WTC11 (cell line): ENCODE measurements around the gene ELMO1. TPM values are rescaled to one million over a fixed set of nuclear protein-coding genes. Genes with fewer than 3 reads are reported as not detected.

Source experiments
- ATAC-seq: fragments of 200-7000 bp; cut with Tn5 transposase; 2 replicates; pipeline ENCODE4 v1.10.0; 2021; ENCODE audit warnings: mild to moderate bottlenecking, moderate library complexity
- CTCF ChIA-PET: fragments of 300-600 bp; sonication (Branson Sonifier 250); formaldehyde crosslinking; loops from one replicate; lab custom pipeline; 2021; ENCODE audit warnings: antibody characterized with exemption; lab: Charles Lee
- POLR2A ChIA-PET: fragments of 350-600 bp; sonication (Branson Sonifier 250); formaldehyde crosslinking; loops from one replicate; lab custom pipeline; 2021; ENCODE audit warnings: antibody characterized with exemption; lab: Charles Lee
- DNase-seq: peaks from one replicate; pipeline ENCODE4 v3.0.0; 2021; ENCODE audit warnings: low spot score
- H3K27ac Mint-ChIP-seq: 2 replicates; pipeline ENCODE4 v1.8.0; 2021; ENCODE audit warnings: mixed read lengths
- H3K27me3 Mint-ChIP-seq: 2 replicates; pipeline ENCODE4 v1.8.0; 2021; ENCODE audit warnings: low read depth, mild to moderate bottlenecking, moderate library complexity, mixed read lengths
- H3K36me3 Mint-ChIP-seq: 2 replicates; pipeline ENCODE4 v1.8.0; 2021; ENCODE audit warnings: mixed read lengths
- H3K4me1 Mint-ChIP-seq: 2 replicates; pipeline ENCODE4 v1.8.0; 2022; ENCODE audit warnings: mixed read lengths
- H3K4me3 Mint-ChIP-seq: 2 replicates; pipeline ENCODE4 v1.8.0; 2021; ENCODE audit warnings: mild to moderate bottlenecking, moderate library complexity, mixed read lengths
- H3K9me3 Mint-ChIP-seq: 2 replicates; pipeline ENCODE4 v1.8.0; 2021; ENCODE audit warnings: mixed read lengths
- AFF4 ChIP-seq: sonication (generic); formaldehyde crosslinking; IDR thresholded peaks from 2 replicates; pipeline ENCODE4 v1.8.1; 2023; ENCODE audit warnings: mild to moderate bottlenecking, missing genetic modification reagents, borderline replicate concordance
- ATF1 ChIP-seq: sonication (generic); formaldehyde crosslinking; IDR thresholded peaks from 2 replicates; pipeline ENCODE4 v1.8.1; 2023; ENCODE audit warnings: mild to moderate bottlenecking, moderate library complexity, missing genetic modification reagents
- ATF6 ChIP-seq: sonication (generic); formaldehyde crosslinking; IDR thresholded peaks from 2 replicates; pipeline ENCODE4 v1.8.1; 2023; ENCODE audit warnings: mild to moderate bottlenecking, missing genetic modification reagents
- FOXJ3 ChIP-seq: sonication (generic); formaldehyde crosslinking; IDR thresholded peaks from 2 replicates; pipeline ENCODE4 v1.9.0; 2021; ENCODE audit warnings: missing genetic modification reagents, mild to moderate bottlenecking, borderline replicate concordance
- IRF2 ChIP-seq: sonication (generic); formaldehyde crosslinking; IDR thresholded peaks from 2 replicates; pipeline ENCODE4 v1.8.0; 2022; ENCODE audit warnings: low read depth, missing genetic modification reagents, borderline replicate concordance
- KAT7 ChIP-seq: sonication (generic); formaldehyde crosslinking; IDR thresholded peaks from 2 replicates; pipeline ENCODE4 v1.8.1; 2023; ENCODE audit warnings: missing genetic modification reagents, mild to moderate bottlenecking, borderline replicate concordance
- MYBL2 ChIP-seq: sonication (generic); formaldehyde crosslinking; IDR thresholded peaks from 2 replicates; pipeline ENCODE4 v1.8.1; 2023; ENCODE audit warnings: mild to moderate bottlenecking, moderate library complexity, missing genetic modification reagents
- NR2C2 ChIP-seq: sonication (generic); formaldehyde crosslinking; IDR thresholded peaks from 2 replicates; pipeline ENCODE4 v1.8.0; 2022; ENCODE audit warnings: mild to moderate bottlenecking, missing genetic modification reagents
- STAT6 ChIP-seq: sonication (generic); formaldehyde crosslinking; conservative IDR thresholded peaks from 2 replicates; pipeline ENCODE4 v1.8.1; 2023; ENCODE audit warnings: mild to moderate bottlenecking, low read depth, missing genetic modification reagents, moderate library complexity
- TCF7 ChIP-seq: sonication (generic); formaldehyde crosslinking; IDR thresholded peaks from 2 replicates; pipeline ENCODE4 v1.8.0; 2022; ENCODE audit warnings: mild to moderate bottlenecking, low read depth, missing genetic modification reagents, moderate library complexity
- TEAD1 ChIP-seq: sonication (generic); formaldehyde crosslinking; IDR thresholded peaks from 2 replicates; pipeline ENCODE4 v1.8.0; 2022; ENCODE audit warnings: mild to moderate bottlenecking, missing genetic modification reagents
- ZNF121 ChIP-seq: sonication (generic); formaldehyde crosslinking; IDR thresholded peaks from 2 replicates; pipeline ENCODE4 v1.8.0; 2023; ENCODE audit warnings: missing genetic modification reagents
- ZNF219 ChIP-seq: sonication (generic); formaldehyde crosslinking; IDR thresholded peaks from 2 replicates; pipeline ENCODE4 v1.8.0; 2023; ENCODE audit warnings: missing genetic modification reagents, mild to moderate bottlenecking, borderline replicate concordance
- ZNF416 ChIP-seq: fragments of 250-450 bp; sonication (Bioruptor Pico); IDR thresholded peaks from 2 replicates; pipeline ENCODE4 v1.9.0; 2021; ENCODE audit warnings: mild to moderate bottlenecking, inconsistent platforms
- ZNF423 ChIP-seq: fragments of 250-450 bp; sonication (Bioruptor Pico); IDR thresholded peaks from 2 replicates; pipeline ENCODE4 v2.1.2; 2022; ENCODE audit warnings: mild to moderate bottlenecking, moderate library complexity
- ZNF425 ChIP-seq: fragments of 250-450 bp; sonication (Bioruptor Pico); conservative IDR thresholded peaks from 2 replicates; pipeline ENCODE4 v1.9.0; 2021; ENCODE audit warnings: mild to moderate bottlenecking
- total RNA-seq: library from RNA; stranded (reverse); gene quantifications from 3 replicates; pipeline ENCODE4 v1.2.3, GENCODE V29; 2021
- TF ChIP-seq, protein P1 (sequence below): sonication (generic); formaldehyde crosslinking; IDR thresholded peaks from 2 replicates; pipeline ENCODE4 v1.8.1; 2023; ENCODE audit warnings: mild to moderate bottlenecking, moderate library complexity, missing genetic modification reagents
- TF ChIP-seq, protein P2 (sequence below): fragments of 250-450 bp; sonication (Bioruptor Pico); IDR thresholded peaks from 2 replicates; pipeline ENCODE4 v1.8.0; 2021; ENCODE audit warnings: mild to moderate bottlenecking

ELMO1 gene
- total RNA-seq, 1 experiment from 2014 or later = 19.4 TPM

GRCh38 chr7:36819639-36820038 lies 629.0 kb downstream of the ELMO1 start (continued):
- TF ChIP-seq AFF4 (CRISPR knock-in tag) (no peak), ZNF425 (CRISPR knock-in tag) (no peak), ZNF423 (no peak), ZNF121 (CRISPR knock-in tag) (no peak), TCF7 (CRISPR knock-in tag) (no peak), NR2C2 (CRISPR knock-in tag) (no peak), MYBL2 (CRISPR knock-in tag) (no peak), ZNF219 (CRISPR knock-in tag) (no peak)
- TF ChIP-seq, protein P1, sequence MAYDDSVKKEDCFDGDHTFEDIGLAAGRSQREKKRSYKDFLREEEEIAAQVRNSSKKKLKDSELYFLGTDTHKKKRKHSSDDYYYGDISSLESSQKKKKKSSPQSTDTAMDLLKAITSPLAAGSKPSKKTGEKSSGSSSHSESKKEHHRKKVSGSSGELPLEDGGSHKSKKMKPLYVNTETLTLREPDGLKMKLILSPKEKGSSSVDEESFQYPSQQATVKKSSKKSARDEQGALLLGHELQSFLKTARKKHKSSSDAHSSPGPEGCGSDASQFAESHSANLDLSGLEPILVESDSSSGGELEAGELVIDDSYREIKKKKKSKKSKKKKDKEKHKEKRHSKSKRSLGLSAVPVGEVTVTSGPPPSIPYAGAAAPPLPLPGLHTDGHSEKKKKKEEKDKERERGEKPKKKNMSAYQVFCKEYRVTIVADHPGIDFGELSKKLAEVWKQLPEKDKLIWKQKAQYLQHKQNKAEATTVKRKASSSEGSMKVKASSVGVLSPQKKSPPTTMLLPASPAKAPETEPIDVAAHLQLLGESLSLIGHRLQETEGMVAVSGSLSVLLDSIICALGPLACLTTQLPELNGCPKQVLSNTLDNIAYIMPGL (CRISPR knock-in tag) = no peak

GRCh38 chr7:36814311-36814710 lies 634.4 kb downstream of the ELMO1 start:
- no peaks in the 10 kb centered on the region for H3K9me3 Mint-ChIP-seq
- no peaks in the 10 kb centered on the region for H3K27me3 Mint-ChIP-seq
- no peak for ATAC-seq
- TF ChIP-seq TEAD1 (no peak), STAT6 (CRISPR knock-in tag) (no peak), ZNF416 (CRISPR knock-in tag) (no peak), FOXJ3 (CRISPR knock-in tag) (no peak), KAT7 (no peak), ZNF121 (CRISPR knock-in tag) (no peak), IRF2 (CRISPR knock-in tag) (no peak), ATF6 (CRISPR knock-in tag) (no peak), ATF1 (CRISPR knock-in tag) (no peak)
- TF ChIP-seq, protein P2, sequence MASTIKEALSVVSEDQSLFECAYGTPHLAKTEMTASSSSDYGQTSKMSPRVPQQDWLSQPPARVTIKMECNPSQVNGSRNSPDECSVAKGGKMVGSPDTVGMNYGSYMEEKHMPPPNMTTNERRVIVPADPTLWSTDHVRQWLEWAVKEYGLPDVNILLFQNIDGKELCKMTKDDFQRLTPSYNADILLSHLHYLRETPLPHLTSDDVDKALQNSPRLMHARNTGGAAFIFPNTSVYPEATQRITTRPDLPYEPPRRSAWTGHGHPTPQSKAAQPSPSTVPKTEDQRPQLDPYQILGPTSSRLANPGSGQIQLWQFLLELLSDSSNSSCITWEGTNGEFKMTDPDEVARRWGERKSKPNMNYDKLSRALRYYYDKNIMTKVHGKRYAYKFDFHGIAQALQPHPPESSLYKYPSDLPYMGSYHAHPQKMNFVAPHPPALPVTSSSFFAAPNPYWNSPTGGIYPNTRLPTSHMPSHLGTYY (CRISPR knock-in tag) = no peak
- TF ChIP-seq, all 79 proteins: peak for 0
- no peak for DNase-seq
- POLR2A ChIA-PET = no interaction called here
- Mint-ChIP-seq H3K27ac (no peak overlapping the region), H3K4me3 (no peak overlapping the region), H3K4me1 (no peaks in the 10 kb centered on the region), H3K36me3 (no peaks in the 10 kb centered on the region)
- CTCF ChIA-PET = interaction anchor here (0.5 kb wide), 1 partner anchor 379 kb away, joined by 5 read pairs; no protein-coding TSS in a partner anchor
